CD8-positive, alpha-beta memory T cell (primary cell): ENCODE measurements around the gene RBM47. TPM values are rescaled to one million over a fixed set of nuclear protein-coding genes. Genes with fewer than 3 reads are reported as not detected.
A peak's percentile ranks its signal among the peaks of the same experiment; 100 is the strongest.
"Not testable (repeated sequence)": the region's sequence is repeated elsewhere in the genome, so short reads cannot be mapped to it uniquely, and the experiment has no call there.

Experiments used
- CTCF ChIA-PET: fragments of 350-600 bp; sonication (Branson Sonifier 250); formaldehyde crosslinking; loops from one replicate; lab custom pipeline; 2021; ENCODE audit warnings: antibody characterized with exemption; lab: Charles Lee
- POLR2A ChIA-PET: fragments of 350-600 bp; sonication (Branson Sonifier 250); formaldehyde crosslinking; loops from one replicate; lab custom pipeline; 2021; ENCODE audit warnings: antibody characterized with exemption; lab: Charles Lee
- DNase-seq, 5 donors: peaks; one replicate each; pipeline versions ENCODE4 v3.0.0 to v3.0.0-alpha.2; 2020 to 2022; ENCODE audit warnings: mixed read lengths in 1 of 5
- H3K27ac ChIP-seq: one replicate; pipeline ENCODE4 v1.7.0; 2013; ENCODE audit warnings: low read depth, mild to moderate bottlenecking, low read length, moderate library complexity
- H3K27me3 ChIP-seq: 2 replicates; pipeline ENCODE4 v1.7.0; 2013; ENCODE audit warnings: low read length, mild to moderate bottlenecking; ENCODE audit not compliant: insufficient read depth, poor library complexity, severe bottlenecking
- H3K36me3 ChIP-seq: 2 replicates; pipeline ENCODE4 v1.7.0; 2013; ENCODE audit warnings: mild to moderate bottlenecking, low read length, moderate library complexity; ENCODE audit not compliant: insufficient read depth
- H3K4me1 ChIP-seq: 2 replicates; pipeline ENCODE4 v1.7.0; 2013; ENCODE audit warnings: mild to moderate bottlenecking, low read length, moderate library complexity; ENCODE audit not compliant: insufficient read depth
- H3K4me3 ChIP-seq: 2 replicates; pipeline ENCODE4 v1.7.0; 2013; ENCODE audit warnings: mild to moderate bottlenecking, low read length
- H3K9me3 ChIP-seq: 2 replicates; pipeline ENCODE4 v1.7.0; 2013; ENCODE audit warnings: mild to moderate bottlenecking, low read length
- H3K27ac Mint-ChIP-seq, 8 donors: one replicate each; pipeline ENCODE4 v1.8.0; 2020 to 2021; ENCODE audit warnings: mixed read lengths in 8 of 8, mild to moderate bottlenecking in 6 of 8, inconsistent platforms in 3 of 8, moderate library complexity in 3 of 8
- H3K27me3 Mint-ChIP-seq, 2 donors: one replicate each; pipeline ENCODE4 v1.8.0; 2020 to 2021; ENCODE audit warnings: mixed read lengths in 2 of 2, mild to moderate bottlenecking in 1 of 2, moderate library complexity in 1 of 2
- H3K36me3 Mint-ChIP-seq, 3 donors: one replicate each; pipeline ENCODE4 v1.8.0; 2020 to 2021; ENCODE audit warnings: mixed read lengths in 3 of 3, inconsistent platforms in 1 of 3, mild to moderate bottlenecking in 1 of 3
- H3K4me1 Mint-ChIP-seq, 3 donors: one replicate each; pipeline ENCODE4 v1.8.0; 2020 to 2021; ENCODE audit warnings: mixed read lengths in 3 of 3, inconsistent platforms in 1 of 3, mild to moderate bottlenecking in 1 of 3
- H3K4me3 Mint-ChIP-seq, 7 donors: one replicate each; pipeline ENCODE4 v1.8.0; 2020 to 2021; ENCODE audit warnings: mixed read lengths in 7 of 7, mild to moderate bottlenecking in 6 of 7, moderate library complexity in 4 of 7, inconsistent platforms in 2 of 7
- H3K9me3 Mint-ChIP-seq, 5 donors: one replicate each; pipeline ENCODE4 v1.8.0; 2020 to 2022; ENCODE audit warnings: mixed read lengths in 5 of 5, mild to moderate bottlenecking in 3 of 5, moderate library complexity in 2 of 5, inconsistent platforms in 1 of 5
- polyA plus RNA-seq: library from polyadenylated mRNA; unstranded; fragments of 300-500 nt; fragmentation: Illumina TruSeq; gene quantifications from one replicate; pipeline ENCODE4 v1.2.3, GENCODE V29; 2021
- total RNA-seq, 2 experiments: library from RNA; stranded (reverse); gene quantifications; one replicate each; pipeline ENCODE4 v1.2.3, GENCODE V29; 2021

RBM47 gene
- total and polyA plus RNA-seq, 3 experiments from 2014 or later = 1.1 to 1.4 TPM; not detected in 1

- Histone ChIP-seq H3K4me3 (no peak overlapping the region), H3K36me3 (no peaks in the 10 kb centered on the region), H3K27ac (no peak overlapping the region), H3K9me3 (no peaks in the 10 kb centered on the region), H3K27me3 (no peaks in the 10 kb centered on the region), H3K4me1 (no peaks in the 10 kb centered on the region)
- no peak overlapping the region for H3K4me3 Mint-ChIP-seq
- ChIA-PET CTCF (no interaction called here), POLR2A (no interaction called here)
- no peaks in the 10 kb centered on the region for H3K4me1 Mint-ChIP-seq
- H3K27me3 Mint-ChIP-seq = peaks cover 9 to 13% of the 10 kb centered on the region in 2 donors
- no peak overlapping the region for H3K27ac Mint-ChIP-seq
- no peak for DNase-seq
- H3K36me3 Mint-ChIP-seq = no peaks in the 10 kb centered on the region
- H3K9me3 Mint-ChIP-seq = no peaks in the 10 kb centered on the region
Measured at GRCh38 chr4:40562681-40563080, 67.0 kb downstream of the RBM47 start.

- H3K4me3 Mint-ChIP-seq = no peak overlapping the region
- Histone ChIP-seq H3K36me3 (no peaks in the 10 kb centered on the region), H3K27ac (no peak overlapping the region), H3K4me1 (no peaks in the 10 kb centered on the region), H3K4me3 (no peak overlapping the region), H3K9me3 (no peaks in the 10 kb centered on the region), H3K27me3 (no peaks in the 10 kb centered on the region)
- no peaks in the 10 kb centered on the region for H3K4me1 Mint-ChIP-seq
- no peaks in the 10 kb centered on the region for H3K36me3 Mint-ChIP-seq
- H3K27ac Mint-ChIP-seq = no peak overlapping the region
- H3K9me3 Mint-ChIP-seq = no peaks in the 10 kb centered on the region
- H3K27me3 Mint-ChIP-seq = peaks cover 9 to 13% of the 10 kb centered on the region in 2 donors
- ChIA-PET POLR2A (no interaction called here), CTCF (no interaction called here)
- no peak for DNase-seq
Measured at GRCh38 chr4:40562208-40562607, 67.5 kb downstream of the RBM47 start.

GRCh38 chr4:40561543-40562177 lies 68.0 kb downstream of the RBM47 start:
- H3K27ac ChIP-seq, H3K36me3 Mint-ChIP-seq, CTCF ChIA-PET, H3K36me3 ChIP-seq, H3K4me1 Mint-ChIP-seq, H3K27me3 ChIP-seq, H3K27ac Mint-ChIP-seq, H3K9me3 Mint-ChIP-seq, H3K4me3 ChIP-seq, DNase-seq, POLR2A ChIA-PET, H3K9me3 ChIP-seq, H3K4me1 ChIP-seq, H3K4me3 Mint-ChIP-seq: not testable (repeated sequence)
- H3K27me3 Mint-ChIP-seq = peaks cover 9 to 13% of the 10 kb centered on the region in 2 donors

GRCh38 chr4:40559585-40560465 lies 69.8 kb downstream of the RBM47 start:
- ChIA-PET CTCF (no interaction called here), POLR2A (no interaction called here)
- Mint-ChIP-seq H3K27ac (no peak overlapping the region), H3K4me1 (no peaks in the 10 kb centered on the region), H3K27me3 (peaks cover 6 to 8% of the 10 kb centered on the region in 2 donors), H3K4me3 (no peak overlapping the region), H3K36me3 (no peaks in the 10 kb centered on the region), H3K9me3 (no peaks in the 10 kb centered on the region)
- Histone ChIP-seq H3K27ac (no peak overlapping the region), H3K4me3 (no peak overlapping the region), H3K36me3 (no peaks in the 10 kb centered on the region), H3K27me3 (no peaks in the 10 kb centered on the region), H3K4me1 (no peaks in the 10 kb centered on the region), H3K9me3 (no peaks in the 10 kb centered on the region)
- DNase-seq = no peak

- peaks cover 6 to 8% of the 10 kb centered on the region in 2 donors for H3K27me3 Mint-ChIP-seq
- peaks cover 0 to 4% (median 0%) of the 10 kb centered on the region in 3 donors for H3K4me1 Mint-ChIP-seq
- no peaks in the 10 kb centered on the region for H3K36me3 ChIP-seq
- H3K4me3 ChIP-seq = no peak overlapping the region
- DNase-seq = no peak
- no peak overlapping the region for H3K27ac Mint-ChIP-seq
- H3K4me3 Mint-ChIP-seq = no peak overlapping the region
- no peaks in the 10 kb centered on the region for H3K9me3 Mint-ChIP-seq
- ChIA-PET POLR2A (no interaction called here), CTCF (no interaction called here)
- H3K27me3 ChIP-seq = no peaks in the 10 kb centered on the region
- no peaks in the 10 kb centered on the region for H3K36me3 Mint-ChIP-seq
- no peaks in the 10 kb centered on the region for H3K9me3 ChIP-seq
- no peak overlapping the region for H3K27ac ChIP-seq
- H3K4me1 ChIP-seq = no peaks in the 10 kb centered on the region
Measured at GRCh38 chr4:40557736-40558135, 71.9 kb downstream of the RBM47 start.

GRCh38 chr4:40555176-40555900 lies 74.3 kb downstream of the RBM47 start:
- no peak for DNase-seq
- no peak overlapping the region for H3K27ac ChIP-seq
- Mint-ChIP-seq H3K36me3 (no peaks in the 10 kb centered on the region), H3K4me1 (peaks cover 11 to 16% (median 12%) of the 10 kb centered on the region in 3 donors), H3K9me3 (no peaks in the 10 kb centered on the region), H3K27ac (no peak overlapping the region), H3K4me3 (no peak overlapping the region), H3K27me3 (peaks cover 0 to 4% of the 10 kb centered on the region in 2 donors)
- no peak overlapping the region for H3K4me3 ChIP-seq
- ChIA-PET CTCF (no interaction called here), POLR2A (no interaction called here)
- H3K36me3 ChIP-seq = no peaks in the 10 kb centered on the region
- H3K4me1 ChIP-seq = no peaks in the 10 kb centered on the region
- no peaks in the 10 kb centered on the region for H3K27me3 ChIP-seq
- H3K9me3 ChIP-seq = no peaks in the 10 kb centered on the region

GRCh38 chr4:40554641-40555040 lies 75.0 kb downstream of the RBM47 start:
- H3K36me3 ChIP-seq, H3K9me3 Mint-ChIP-seq, H3K27ac ChIP-seq, H3K4me3 ChIP-seq, H3K4me1 ChIP-seq, H3K4me3 Mint-ChIP-seq, DNase-seq, H3K27me3 Mint-ChIP-seq, H3K36me3 Mint-ChIP-seq, POLR2A ChIA-PET, H3K9me3 ChIP-seq, H3K27me3 ChIP-seq, CTCF ChIA-PET: not testable (repeated sequence)
- peaks cover 11 to 16% (median 12%) of the 10 kb centered on the region in 3 donors for H3K4me1 Mint-ChIP-seq
- peak overlapping the region in 1 of 8 donors; percentile 93 for H3K27ac Mint-ChIP-seq

- H3K4me1 ChIP-seq = no peaks in the 10 kb centered on the region
- H3K9me3 ChIP-seq = no peaks in the 10 kb centered on the region
- Mint-ChIP-seq H3K27ac (no peak overlapping the region), H3K9me3 (no peaks in the 10 kb centered on the region), H3K4me1 (peaks cover 11 to 16% (median 12%) of the 10 kb centered on the region in 3 donors), H3K27me3 (no peaks in the 10 kb centered on the region), H3K4me3 (no peak overlapping the region), H3K36me3 (no peaks in the 10 kb centered on the region)
- H3K36me3 ChIP-seq = no peaks in the 10 kb centered on the region
- H3K27ac ChIP-seq = no peak overlapping the region
- ChIA-PET CTCF (interaction anchor here (1.3 kb wide), 1 partner anchor 10 kb away, joined by 3 read pairs; no protein-coding TSS in a partner anchor), POLR2A (no interaction called here)
- no peak for DNase-seq
- H3K4me3 ChIP-seq = no peak overlapping the region
- no peaks in the 10 kb centered on the region for H3K27me3 ChIP-seq
Measured at GRCh38 chr4:40553995-40554394, 75.7 kb downstream of the RBM47 start.
